Hematopoietic multipotent progenitor cell treated with erythropoietin and hydrocortisone succinate and interleukin-3 and kit ligand, for 4 days (in vitro differentiated cells): ENCODE measurements around the gene RFX4.

Experiments
- DNase-seq: peaks from one replicate; pipeline ENCODE4 v3.0.0-alpha.2; 2015

Gene RFX4

GRCh38 chr12:106739318-106739717 lies 156.5 kb downstream of the RFX4 start:
- DNase-seq = no peak

DNA sequence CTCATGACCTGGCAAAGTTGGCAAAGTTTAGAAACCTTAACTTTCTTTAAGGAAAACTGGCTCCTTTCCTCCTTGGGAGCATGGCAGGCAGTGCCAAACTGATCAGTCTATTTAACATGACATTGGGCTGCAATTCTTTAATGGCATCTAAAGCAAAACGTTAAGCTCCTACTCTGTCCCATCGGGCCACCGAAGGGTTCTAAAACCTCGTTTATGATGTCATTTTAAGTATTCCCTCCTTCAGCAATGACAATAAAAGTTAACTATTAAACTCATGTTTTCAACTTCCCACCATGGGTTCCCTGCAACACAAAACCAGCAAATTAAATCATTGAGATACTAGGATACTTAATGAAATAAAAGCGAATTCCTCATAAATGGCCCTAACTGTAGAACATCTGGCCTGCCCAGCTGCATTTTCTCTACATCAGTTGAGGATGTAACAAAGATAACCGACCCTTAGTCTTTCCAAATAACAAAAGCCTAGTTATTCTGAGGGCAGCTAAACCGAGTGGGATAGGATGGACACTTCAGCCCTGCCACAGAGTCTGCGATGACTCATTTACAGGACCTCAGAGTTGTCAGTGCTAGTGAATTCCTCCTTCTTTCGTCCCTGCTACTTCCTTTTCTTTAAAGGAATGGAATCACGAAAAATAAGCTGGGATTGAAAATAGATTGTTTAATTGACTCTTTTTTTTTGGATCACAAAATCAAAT lies 157.2 kb downstream of the RFX4 start:
- DNase-seq = no peak

GRCh38 chr12:106740818-106741217 lies 158.0 kb downstream of the RFX4 start:
- DNase-seq = peak; percentile 26

DNA sequence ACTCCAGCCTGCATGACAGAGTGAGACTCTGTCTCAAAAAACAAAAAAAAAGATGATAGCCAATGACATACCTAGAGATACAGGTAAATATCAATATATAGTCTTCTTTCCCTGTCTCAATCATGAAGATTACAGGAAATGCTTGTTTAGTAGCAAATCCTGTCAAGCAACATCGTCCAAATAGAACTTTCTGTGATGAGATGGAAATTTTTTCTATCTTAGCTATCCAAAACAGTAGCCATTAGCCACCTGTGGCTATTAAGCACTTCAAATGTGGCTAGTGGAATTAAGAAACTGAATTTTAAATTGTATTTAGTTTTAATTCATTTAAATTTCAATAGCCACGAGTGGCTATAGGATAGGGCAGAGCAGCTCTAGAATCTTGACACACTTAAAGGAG lies 158.4 kb downstream of the RFX4 start:
- DNase-seq = no peak

GRCh38 chr12:106743270-106743988 lies 160.6 kb downstream of the RFX4 start:
- DNase-seq = no peak

GRCh38 chr12:106744600-106744999 lies 161.8 kb downstream of the RFX4 start:
- DNase-seq = no peak

- no peak for DNase-seq
Measured at GRCh38 chr12:106745181-106745745, 162.5 kb downstream of the RFX4 start.

DNA sequence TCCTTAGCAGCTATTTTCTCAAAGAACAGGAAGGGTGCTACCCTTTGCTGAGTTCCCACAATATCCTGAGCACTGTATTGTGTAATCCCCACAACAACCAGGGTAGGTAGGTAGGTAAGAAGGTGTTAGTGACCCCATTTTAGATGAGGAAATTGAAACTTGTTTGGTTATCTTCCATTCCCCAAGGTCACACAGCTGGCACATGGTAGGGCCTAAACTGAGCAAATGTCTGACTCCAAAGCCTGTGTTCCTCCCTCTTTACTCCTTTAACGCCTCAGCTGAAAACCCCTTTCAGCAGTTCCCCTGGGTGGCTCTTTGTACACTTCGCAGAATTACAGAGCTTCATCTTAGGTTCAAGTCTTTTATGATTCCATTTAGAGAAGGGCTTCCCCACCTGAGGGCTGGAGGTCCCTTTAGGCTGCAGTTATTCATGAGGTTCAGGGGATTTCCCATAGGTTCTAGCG lies 165.2 kb downstream of the RFX4 start:
- DNase-seq = no peak

- no peak for DNase-seq
Measured at GRCh38 chr12:106750524-106750923, 167.7 kb downstream of the RFX4 start.

DNA sequence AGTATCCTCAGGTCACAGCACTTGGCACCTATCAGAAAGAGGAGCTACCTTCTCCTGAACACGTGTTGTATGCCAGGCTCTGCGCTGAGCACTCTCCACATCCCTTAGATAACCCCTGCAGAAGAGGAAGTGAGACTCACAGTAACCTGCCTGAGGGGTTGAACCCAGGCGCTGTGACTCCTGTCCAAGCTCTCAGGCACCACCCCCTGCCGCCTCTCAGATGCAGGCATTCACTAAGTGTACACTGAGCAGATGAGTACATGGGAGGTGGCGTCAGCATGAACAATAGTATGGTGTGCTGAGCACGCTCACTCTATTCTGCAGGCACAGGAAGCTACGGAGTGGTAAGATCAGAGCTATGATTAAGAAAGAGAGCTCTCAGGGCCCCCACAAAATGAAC lies 170.7 kb downstream of the RFX4 start:
- DNase-seq = no peak

- DNase-seq = no peak
Measured at GRCh38 chr12:106754331-106754730, 171.5 kb downstream of the RFX4 start.

DNA sequence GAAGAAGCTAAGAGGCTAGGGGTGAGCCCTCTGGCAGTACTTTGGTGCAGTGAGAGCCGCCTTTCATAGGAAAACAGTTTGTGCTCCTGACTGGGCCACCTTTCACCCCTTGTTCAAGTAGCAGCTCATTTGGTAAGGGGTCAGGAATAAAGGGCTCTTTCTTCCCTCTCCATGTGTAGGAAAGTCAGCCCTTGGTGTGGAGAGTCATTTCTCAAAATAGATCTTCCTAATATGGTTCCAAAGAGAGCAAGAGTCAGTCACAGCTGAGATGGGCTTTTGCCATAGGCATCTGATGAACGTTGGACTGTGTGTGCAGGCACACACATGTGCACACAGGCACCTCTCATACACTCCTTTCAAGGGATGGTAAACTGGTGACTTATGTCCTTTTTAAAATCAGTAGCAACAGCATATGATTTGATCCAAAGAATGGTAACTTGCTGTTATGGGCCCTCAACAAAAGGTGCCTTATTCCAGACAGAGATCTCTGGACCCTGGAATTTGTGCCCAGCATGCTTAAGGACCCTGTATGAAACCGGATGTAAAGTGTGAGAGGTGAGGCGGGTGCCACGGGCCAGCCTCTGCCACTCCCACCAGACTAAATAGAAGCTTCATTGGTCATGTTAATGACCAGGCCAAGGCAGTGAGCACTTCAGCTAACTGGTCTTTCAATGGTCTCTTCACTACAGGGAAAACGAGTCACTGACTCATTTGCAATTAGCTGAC lies 175.0 kb downstream of the RFX4 start:
- DNase-seq = no peak

DNA sequence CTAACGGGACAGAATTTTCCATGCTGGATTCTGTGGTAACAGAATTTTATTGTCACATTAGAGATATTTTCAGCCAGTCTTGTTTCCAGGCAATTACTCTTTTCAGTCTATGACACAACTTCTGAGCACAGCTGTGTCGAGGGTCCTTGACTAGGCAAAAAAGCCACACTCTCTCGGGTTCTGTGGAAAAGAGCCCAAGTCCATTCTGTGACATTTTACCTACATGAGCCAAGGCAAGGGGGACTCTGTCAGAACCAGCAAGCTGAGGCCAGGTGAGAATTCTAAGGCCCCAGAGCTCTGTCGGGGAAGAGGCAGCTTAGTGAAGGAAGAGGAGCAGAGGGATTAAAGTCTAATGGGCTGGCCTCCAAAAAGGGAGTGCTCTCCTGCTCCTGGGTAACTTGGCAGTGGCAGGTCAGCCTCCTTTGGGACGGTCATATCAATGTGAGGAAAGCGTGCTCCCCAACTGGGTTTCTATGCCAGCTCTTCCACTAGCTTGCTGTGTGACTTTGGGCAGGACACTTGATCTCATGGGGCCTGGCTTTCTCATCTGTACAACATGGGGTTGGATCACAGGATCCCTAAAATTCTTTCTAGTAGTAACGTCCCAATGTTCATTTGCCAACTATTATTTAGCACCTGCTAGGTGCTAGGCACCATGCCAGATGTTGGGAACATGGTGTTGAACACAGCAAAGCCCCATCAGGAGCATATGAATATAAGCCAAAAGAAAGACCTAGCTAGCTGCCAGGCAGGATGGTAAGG lies 175.7 kb downstream of the RFX4 start:
- no peak for DNase-seq

DNA sequence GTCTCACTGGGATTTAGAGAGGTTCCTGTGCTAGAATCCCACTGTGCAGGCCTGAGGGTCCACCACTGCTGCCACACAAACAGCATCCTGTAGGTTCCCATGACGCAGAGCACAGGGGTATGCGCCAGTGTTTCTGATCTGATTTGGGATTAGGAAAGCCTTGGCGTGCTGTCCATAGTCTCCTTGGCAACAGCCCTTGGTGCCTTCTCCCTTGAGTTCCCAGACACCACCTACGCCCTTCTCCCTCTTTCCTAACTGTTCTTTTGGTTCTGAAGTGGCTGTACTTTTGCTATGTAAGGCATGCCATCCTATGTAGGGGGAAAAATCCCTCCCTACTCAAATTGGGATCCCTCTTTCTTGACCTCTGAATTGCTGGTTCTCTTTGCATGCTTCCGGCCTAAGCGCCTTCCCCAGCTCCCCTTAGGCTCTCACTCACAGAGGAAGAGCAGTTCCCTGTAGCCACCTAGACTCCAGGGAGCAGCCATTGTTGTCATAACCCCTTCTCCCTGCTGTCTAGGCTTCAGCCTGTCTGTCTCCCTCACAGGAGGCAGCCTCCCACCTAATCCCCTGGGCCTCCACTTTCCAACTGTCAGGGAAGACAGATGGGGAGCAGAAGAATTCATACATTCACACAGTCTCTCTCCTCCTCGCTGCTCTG lies 176.9 kb downstream of the RFX4 start:
- no peak for DNase-seq

- peak; percentile 61 for DNase-seq
Measured at GRCh38 chr12:106760184-106760531, 177.4 kb downstream of the RFX4 start.

DNA sequence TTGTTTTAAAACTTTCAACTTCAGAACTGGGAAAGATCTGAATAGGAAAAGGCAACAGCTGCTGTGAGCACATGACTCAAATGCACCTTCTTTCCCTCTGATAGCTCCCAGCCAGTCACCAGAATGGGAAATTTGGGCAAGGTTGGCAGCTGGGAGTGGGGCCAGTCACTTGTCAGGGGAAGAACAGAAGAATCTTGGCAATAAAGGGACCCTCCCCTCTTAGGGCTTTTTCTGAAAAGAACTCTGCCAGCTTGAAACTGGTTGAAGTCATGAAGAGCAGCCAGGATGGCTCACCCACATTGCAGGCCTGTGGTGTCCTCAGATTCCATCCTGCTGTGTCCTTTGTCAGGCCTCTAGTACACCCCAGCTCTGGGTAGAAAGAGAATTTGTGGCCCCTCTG lies 181.4 kb downstream of the RFX4 start:
- no peak for DNase-seq

DNA sequence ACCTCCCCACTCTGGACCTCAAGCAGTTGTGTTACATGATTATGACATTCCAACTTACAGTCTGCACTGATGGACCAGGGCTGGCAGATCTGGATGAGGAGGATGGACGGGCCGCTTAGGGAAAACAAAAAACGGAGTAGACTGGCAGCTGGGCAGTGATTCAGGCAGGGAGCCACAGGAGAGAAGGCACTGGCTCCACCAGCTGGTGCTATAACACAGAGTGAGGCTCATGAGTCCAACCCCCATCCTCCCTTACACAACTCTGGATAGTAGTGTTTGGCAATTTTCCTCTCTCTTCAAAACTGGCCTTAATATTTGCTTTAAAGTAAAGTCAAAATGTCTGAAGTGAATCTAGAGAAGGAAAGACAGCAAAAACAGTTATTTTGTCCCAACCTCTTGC lies 181.9 kb downstream of the RFX4 start:
- peak; percentile 18 for DNase-seq

- DNase-seq = no peak
Measured at GRCh38 chr12:106766393-106766826, 183.6 kb downstream of the RFX4 start.

- no peak for DNase-seq
Measured at GRCh38 chr12:106767206-106767605, 184.4 kb downstream of the RFX4 start.

GRCh38 chr12:106767954-106768822 lies 185.4 kb downstream of the RFX4 start:
- no peak for DNase-seq

DNA sequence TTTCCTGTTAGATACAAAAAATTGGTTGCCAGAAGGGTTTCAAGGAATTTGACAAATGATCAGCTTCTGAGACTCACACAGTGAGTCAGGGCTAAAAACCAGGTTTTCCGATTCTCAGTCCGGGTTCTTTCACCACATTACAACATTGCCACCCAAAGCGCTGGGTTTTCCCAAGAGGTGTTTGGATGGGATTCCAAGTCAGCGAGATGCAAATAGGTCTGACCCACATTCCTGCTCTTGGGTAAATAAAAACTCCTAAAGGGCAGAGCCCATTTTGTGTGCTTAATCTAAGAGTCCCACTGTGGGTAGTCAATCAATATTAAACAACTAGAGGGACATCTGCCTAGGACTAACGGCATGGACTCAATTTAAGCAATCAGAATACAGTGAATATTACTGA lies 186.3 kb downstream of the RFX4 start:
- no peak for DNase-seq
